ENCODE results near the gene GPR146. TPM values are rescaled to one million over a fixed set of nuclear protein-coding genes. Genes with fewer than 3 reads are reported as not detected.

The GPR146 gene
- total and polyA plus RNA-seq, 9 of the 15 experiments (the other 6 are each of a cell fraction or from before 2014, with no cell fraction given), result 0.22 to 3.6 (median 0.64) TPM; not detected in 2

DNA sequence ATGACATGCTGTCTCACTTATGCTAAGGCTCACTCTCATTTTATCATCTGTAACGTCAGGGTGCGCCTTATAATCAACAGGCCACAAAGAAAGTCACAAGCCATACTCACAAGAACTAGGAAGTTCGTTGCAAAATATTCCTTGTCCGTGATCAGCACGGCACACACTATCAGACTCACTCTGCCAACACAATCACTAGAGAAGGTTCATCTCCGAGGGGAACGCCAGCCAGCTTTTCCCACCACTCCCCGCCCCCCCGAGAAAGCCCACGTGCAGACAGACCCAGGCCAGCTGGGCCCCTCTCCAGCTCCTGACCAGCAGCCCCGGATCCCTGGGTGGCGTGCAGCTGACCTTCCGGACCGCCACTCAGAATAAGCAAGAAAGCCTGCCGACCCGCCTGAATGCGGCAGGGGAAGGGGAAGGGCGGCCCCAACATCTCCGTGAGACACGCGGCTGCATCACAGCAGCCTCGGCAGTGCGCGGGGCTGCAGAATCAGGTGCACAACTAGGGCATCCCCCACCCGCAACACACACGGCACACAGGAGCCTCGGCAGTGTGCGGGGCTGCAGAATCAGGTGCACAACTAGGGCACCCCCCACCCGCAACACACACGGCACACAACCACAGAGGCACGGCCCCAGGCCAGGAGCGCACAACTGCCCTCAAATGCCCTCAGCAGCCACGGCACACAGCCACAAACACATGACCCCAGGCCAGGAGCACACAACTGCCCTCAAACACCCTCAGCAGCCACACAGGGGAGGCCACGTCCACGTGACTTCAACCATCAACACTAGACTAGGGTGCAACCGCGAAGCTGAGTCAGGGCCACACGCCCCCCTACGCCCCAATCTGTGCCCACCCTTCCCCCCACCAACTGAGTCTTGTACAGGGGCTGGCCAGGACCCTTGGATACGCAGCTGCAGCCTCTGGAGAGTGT lies 2.5 kb upstream of the GPR146 start (continued):
- TF ChIP-seq DMBX1 (CRISPR knock-in tag; IDR thresholded peaks at IDR 0.05; ENCODE audit: borderline replicate concordance) (no peak), ZNF668 (CRISPR knock-in tag; IDR thresholded peaks at IDR 0.05) (no peak), ZKSCAN8 (CRISPR knock-in tag; IDR thresholded peaks at IDR 0.05) (no peak), BDP1 (IDR thresholded peaks at IDR 0.05; ENCODE audit: insufficient read depth, insufficient read length) (no peak), ZNF583 (CRISPR knock-in tag; IDR thresholded peaks at IDR 0.05) (no peak), XRCC3 (IDR thresholded peaks at IDR 0.05) (no peak), BHLHE40 (IDR thresholded peaks at IDR 0.05; ENCODE audit: low read length) (no peak), ZFX (CRISPR knock-in tag; IDR thresholded peaks at IDR 0.05) (peak; percentile 34; the same call in 1 of the 2 replicates), TAF15 (IDR thresholded peaks at IDR 0.05; ENCODE audit: low read depth, low read length) (no peak), ESRRA (IDR thresholded peaks at IDR 0.05; ENCODE audit: borderline replicate concordance, low read depth) (no peak)
- TF ChIP-seq, protein P1, sequence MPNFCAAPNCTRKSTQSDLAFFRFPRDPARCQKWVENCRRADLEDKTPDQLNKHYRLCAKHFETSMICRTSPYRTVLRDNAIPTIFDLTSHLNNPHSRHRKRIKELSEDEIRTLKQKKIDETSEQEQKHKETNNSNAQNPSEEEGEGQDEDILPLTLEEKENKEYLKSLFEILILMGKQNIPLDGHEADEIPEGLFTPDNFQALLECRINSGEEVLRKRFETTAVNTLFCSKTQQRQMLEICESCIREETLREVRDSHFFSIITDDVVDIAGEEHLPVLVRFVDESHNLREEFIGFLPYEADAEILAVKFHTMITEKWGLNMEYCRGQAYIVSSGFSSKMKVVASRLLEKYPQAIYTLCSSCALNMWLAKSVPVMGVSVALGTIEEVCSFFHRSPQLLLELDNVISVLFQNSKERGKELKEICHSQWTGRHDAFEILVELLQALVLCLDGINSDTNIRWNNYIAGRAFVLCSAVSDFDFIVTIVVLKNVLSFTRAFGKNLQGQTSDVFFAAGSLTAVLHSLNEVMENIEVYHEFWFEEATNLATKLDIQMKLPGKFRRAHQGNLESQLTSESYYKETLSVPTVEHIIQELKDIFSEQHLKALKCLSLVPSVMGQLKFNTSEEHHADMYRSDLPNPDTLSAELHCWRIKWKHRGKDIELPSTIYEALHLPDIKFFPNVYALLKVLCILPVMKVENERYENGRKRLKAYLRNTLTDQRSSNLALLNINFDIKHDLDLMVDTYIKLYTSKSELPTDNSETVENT (CRISPR knock-in tag; IDR thresholded peaks at IDR 0.05), result peak; percentile 41; the same call in 1 of the 2 replicates
- TF ChIP-seq, protein P2, sequence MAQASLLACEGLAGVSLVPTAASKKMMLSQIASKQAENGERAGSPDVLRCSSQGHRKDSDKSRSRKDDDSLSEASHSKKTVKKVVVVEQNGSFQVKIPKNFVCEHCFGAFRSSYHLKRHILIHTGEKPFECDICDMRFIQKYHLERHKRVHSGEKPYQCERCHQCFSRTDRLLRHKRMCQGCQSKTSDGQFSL (CRISPR knock-in tag; IDR thresholded peaks at IDR 0.05), result peak; percentile 79
- TF ChIP-seq, protein P2 (tag; IDR thresholded peaks at IDR 0.05), result no peak
- TF ChIP-seq, protein P3, sequence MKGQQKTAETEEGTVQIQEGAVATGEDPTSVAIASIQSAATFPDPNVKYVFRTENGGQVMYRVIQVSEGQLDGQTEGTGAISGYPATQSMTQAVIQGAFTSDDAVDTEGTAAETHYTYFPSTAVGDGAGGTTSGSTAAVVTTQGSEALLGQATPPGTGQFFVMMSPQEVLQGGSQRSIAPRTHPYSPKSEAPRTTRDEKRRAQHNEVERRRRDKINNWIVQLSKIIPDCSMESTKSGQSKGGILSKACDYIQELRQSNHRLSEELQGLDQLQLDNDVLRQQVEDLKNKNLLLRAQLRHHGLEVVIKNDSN (CRISPR knock-in tag; IDR thresholded peaks at IDR 0.05), result no peak
- TF ChIP-seq, protein P4, sequence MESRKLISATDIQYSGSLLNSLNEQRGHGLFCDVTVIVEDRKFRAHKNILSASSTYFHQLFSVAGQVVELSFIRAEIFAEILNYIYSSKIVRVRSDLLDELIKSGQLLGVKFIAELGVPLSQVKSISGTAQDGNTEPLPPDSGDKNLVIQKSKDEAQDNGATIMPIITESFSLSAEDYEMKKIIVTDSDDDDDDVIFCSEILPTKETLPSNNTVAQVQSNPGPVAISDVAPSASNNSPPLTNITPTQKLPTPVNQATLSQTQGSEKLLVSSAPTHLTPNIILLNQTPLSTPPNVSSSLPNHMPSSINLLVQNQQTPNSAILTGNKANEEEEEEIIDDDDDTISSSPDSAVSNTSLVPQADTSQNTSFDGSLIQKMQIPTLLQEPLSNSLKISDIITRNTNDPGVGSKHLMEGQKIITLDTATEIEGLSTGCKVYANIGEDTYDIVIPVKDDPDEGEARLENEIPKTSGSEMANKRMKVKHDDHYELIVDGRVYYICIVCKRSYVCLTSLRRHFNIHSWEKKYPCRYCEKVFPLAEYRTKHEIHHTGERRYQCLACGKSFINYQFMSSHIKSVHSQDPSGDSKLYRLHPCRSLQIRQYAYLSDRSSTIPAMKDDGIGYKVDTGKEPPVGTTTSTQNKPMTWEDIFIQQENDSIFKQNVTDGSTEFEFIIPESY (CRISPR knock-in tag; IDR thresholded peaks at IDR 0.05), result peak; percentile 81
